AG04449 (cell line): ENCODE measurements around the gene RER1.

Source experiments
- CTCF ChIA-PET: fragments of 350-600 bp; formaldehyde crosslinking; extraction: SDS; loops from one replicate; lab custom pipeline; 2021; ENCODE audit warnings: antibody characterized with exemption; lab: Yijun Ruan, JAX
- POLR2A ChIA-PET: fragments of 400-600, 350-600 bp; formaldehyde crosslinking; extraction: SDS; loops from one replicate; lab custom pipeline; 2020; ENCODE audit warnings: antibody characterized with exemption, inconsistent platforms; lab: Yijun Ruan, JAX
- DNase-seq: peaks from one replicate; pipeline ENCODE4 v3.0.0-alpha.2; 2010; ENCODE audit warnings: low read depth, low spot score
- H3K4me3 ChIP-seq: 2 replicates; pipeline ENCODE4 v1.5.1; 2011; ENCODE audit warnings: low read depth, mild to moderate bottlenecking, control low read depth, low read length
- CTCF ChIP-seq: IDR thresholded peaks from one replicate; pipeline ENCODE4 v1.5.1; 2011; ENCODE audit warnings: mild to moderate bottlenecking, moderate library complexity, low read length, control low read depth, inconsistent platforms; ENCODE audit not compliant: insufficient read depth; ENCODE audit errors: missing control alignments

RER1 gene

GRCh38 chr1:2384130-2384860, 7.3 kb upstream of the RER1 start:
- ChIA-PET CTCF (interaction anchor here (1.0 to 21.2 kb wide), 10 partner anchors 14 to 1040 kb away, joined by 3 to 891 read pairs (median 4); partner anchors contain the start of gene FAAP20), POLR2A (interaction anchor here (0.7 kb wide), 1 partner anchor 185 kb away, joined by 3 read pairs; no protein-coding TSS in a partner anchor)
- no peak for DNase-seq
- no peak overlapping the region for H3K4me3 ChIP-seq
- TF ChIP-seq CTCF: no peak

- no peak for DNase-seq
- ChIA-PET CTCF (interaction anchor here (1.0 to 21.2 kb wide), 4 partner anchors 15 to 210 kb away, joined by 3 to 891 read pairs (median 4); partner anchors contain the start of gene FAAP20), POLR2A (interaction anchor here (0.7 kb wide), 1 partner anchor 186 kb away, joined by 3 read pairs; no protein-coding TSS in a partner anchor)
- H3K4me3 ChIP-seq: no peak overlapping the region
- TF ChIP-seq CTCF: no peak
Observed at GRCh38 chr1:2384941-2385481, 6.6 kb upstream of the RER1 start.

GRCh38 chr1:2385606-2386280, 5.9 kb upstream of the RER1 start:
- POLR2A ChIA-PET: no interaction called here
- H3K4me3 ChIP-seq: no peak overlapping the region
- TF ChIP-seq CTCF: no peak
- CTCF ChIA-PET: interaction anchor here (1.1 to 21.2 kb wide), 4 partner anchors 10 to 211 kb away, joined by 3 to 891 read pairs (median 5); partner anchors contain the start of gene FAAP20
- no peak for DNase-seq

GRCh38 chr1:2386636-2387611, 4.7 kb upstream of the RER1 start:
- POLR2A ChIA-PET: no interaction called here
- H3K4me3 ChIP-seq: no peak overlapping the region
- CTCF ChIA-PET: interaction anchor here (1.1 to 21.2 kb wide), 5 partner anchors 6 to 187 kb away, joined by 3 to 891 read pairs (median 5); partner anchors contain the start of gene FAAP20
- DNase-seq: no peak
- no peak for TF ChIP-seq CTCF

- TF ChIP-seq CTCF: no peak
- POLR2A ChIA-PET: no interaction called here
- CTCF ChIA-PET: interaction anchor here (0.9 to 21.2 kb wide), 5 partner anchors 8 to 214 kb away, joined by 3 to 891 read pairs (median 3); partner anchors contain the start of gene FAAP20
- DNase-seq: no peak
- no peak overlapping the region for H3K4me3 ChIP-seq
Observed at GRCh38 chr1:2388004-2388913, 3.4 kb upstream of the RER1 start.
